GM12801 (cell line): Measurements from ENCODE around the gene DNAJC12.

ENCODE experiments used
- CTCF ChIP-seq: IDR thresholded peaks from one replicate; pipeline ENCODE4 v1.5.1; 2011; ENCODE audit warnings: control low read depth; ENCODE audit not compliant: insufficient read length; ENCODE audit errors: extremely low read depth

Gene DNAJC12

GRCh38 chr10:67775279-67775678 is 62.7 kb downstream of the DNAJC12 start:
- TF ChIP-seq CTCF = no peak

- TF ChIP-seq CTCF = no peak
These were observed 65.0 kb downstream of the DNAJC12 start for GRCh38 chr10:67772894-67773511.

GRCh38 chr10:67772151-67772550 is 65.8 kb downstream of the DNAJC12 start:
- no peak for TF ChIP-seq CTCF

- no peak for TF ChIP-seq CTCF
These were observed 66.8 kb downstream of the DNAJC12 start for GRCh38 chr10:67771200-67771599.

- no peak for TF ChIP-seq CTCF
These were observed 67.5 kb downstream of the DNAJC12 start for GRCh38 chr10:67770537-67770936.

GRCh38 chr10:67767244-67767643 is 70.7 kb downstream of the DNAJC12 start:
- no peak for TF ChIP-seq CTCF

- no peak for TF ChIP-seq CTCF
These were observed 73.8 kb downstream of the DNAJC12 start for GRCh38 chr10:67764012-67764822.
